Activated CD4-positive, CD25-positive, alpha-beta regulatory T cell treated with anti-CD3 and anti-CD28 coated beads, Interleukin-2, amount 50 U/mL, for 16 hours (primary cell): Measurements from ENCODE around the gene TASP1.

ENCODE experiments used
- DNase-seq: peaks from one replicate; pipeline ENCODE4 v3.0.0-alpha.2; 2020; ENCODE audit warnings: low read depth, low spot score

Gene TASP1

DNA sequence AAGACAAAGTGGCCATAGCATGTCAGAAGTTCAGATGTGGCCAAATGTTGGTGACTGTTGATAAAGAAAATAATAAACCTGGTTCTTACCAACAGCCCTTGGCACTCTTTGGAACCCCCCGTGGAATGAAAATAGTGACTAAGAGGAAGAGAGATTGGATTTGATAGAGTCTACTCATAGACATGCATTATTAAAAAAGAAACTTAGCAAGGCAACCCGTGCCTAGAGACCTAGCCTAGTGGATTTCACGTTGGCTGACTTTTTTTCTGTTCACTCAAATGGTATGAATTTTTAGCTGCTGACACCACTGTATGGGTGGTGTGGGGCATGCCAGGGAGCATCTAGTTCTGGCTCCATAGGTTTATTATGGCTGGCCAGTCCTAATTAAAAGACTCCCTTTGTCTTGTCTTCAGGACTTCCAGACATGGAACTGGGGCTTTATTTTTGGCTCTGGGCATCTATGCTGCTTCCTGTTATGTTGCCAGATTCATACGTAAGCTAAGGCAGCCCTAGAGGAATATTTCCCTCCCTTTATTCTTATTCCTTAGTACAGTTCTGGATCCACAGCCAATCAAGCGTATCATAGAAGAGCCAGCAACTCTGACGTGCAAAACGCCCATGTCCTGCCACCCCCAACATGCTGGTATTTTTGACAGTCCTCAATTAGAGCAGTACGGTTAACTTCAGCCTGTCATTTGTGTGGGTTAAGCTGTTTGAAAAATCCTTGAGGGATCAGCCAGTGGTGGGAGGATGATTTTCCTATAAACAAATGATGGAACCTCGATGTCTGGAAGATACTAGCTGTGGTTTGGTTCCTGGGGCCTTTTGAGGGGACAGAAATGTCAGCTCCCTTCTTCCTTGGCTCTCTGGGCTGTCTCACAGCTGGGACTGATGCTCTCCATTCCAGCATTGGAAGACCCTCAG, 290.2 kb downstream of the TASP1 start:
- DNase-seq = no peak

DNA sequence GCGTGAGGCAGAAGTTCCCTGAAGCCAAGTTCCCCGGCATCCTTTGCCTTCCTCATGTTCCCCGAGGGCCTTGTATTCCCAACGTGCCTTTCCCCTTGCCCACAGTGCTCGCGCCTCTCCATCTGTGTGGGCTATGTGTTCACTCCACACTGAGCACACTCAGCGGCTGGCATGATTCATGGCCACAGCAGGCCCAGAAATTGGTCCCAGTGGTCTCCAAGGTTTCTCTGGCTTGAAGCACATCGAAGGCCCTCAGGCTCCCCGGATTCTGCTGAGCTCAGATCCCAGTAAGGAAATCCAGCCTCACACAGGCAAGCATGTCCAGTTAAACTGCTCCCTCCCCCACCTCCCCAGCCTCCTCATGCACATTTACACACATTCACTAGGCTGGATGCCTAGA, 294.1 kb downstream of the TASP1 start:
- no peak for DNase-seq

DNA sequence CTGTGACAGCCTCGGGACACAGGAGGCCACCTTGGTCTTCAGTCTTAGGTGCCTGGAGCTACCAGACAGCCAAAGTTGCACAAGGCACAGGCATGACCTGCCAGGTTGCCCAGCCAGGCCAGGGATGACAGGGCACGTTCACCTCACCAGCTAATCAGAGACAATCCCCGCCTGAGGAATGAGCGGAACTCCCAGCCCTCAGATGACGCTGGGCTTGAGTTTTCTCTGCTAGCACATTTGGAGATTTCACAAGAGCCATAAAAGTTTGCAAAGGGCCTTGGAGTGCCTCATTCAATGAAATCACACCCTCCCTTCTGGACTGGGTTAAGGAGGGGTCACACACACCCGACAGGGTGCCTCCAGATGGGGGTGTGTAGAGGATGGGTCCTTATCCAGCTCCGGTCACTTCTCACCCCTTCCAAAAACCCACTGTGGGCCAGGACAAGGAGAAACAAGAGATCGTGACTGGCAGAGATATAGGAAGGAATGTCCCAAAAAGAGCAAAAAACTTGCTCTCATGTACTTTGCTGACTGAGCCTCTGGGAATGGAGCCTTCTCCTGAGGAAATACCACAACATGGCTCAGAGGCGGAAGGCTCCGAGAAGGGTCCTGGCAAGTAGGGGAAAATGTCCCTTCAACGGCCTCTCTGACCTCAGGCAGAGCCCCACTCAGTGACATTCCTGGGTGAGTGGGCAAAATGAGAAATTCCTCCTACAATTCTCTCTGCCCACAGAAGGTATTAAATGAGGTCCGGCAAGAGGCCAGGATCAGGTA, 296.1 kb downstream of the TASP1 start:
- no peak for DNase-seq

DNA sequence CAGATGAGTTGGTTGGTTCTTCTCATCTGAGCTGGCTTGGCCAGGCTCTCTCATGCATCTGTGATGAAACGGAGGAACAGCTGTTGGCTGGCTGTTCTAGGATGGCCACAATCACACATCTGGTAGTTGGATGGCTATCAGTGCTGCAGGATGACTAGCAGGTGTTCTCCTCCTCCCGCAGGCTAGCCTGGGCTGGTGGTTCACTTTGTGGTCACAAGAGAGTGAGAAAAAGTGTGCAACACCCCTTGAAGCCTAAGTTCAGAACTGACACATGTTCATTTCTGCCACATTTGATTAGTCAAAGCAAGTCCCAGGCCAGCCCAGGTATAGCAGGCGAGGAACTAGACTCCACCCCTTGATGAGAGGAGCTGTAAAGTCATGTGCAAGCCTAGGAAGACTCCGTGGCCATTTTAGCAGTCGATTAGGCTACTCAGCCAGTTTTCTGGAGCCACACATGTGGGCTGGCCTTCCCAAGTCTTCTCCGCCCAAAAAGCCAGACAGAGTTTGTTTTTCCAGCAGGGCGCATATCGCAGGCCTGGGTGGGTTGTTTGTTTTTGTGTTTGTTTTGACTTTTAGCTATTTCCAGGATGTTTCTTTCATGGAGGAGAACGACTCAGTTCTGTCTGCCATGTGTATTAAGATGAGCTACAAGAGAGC, 296.9 kb downstream of the TASP1 start:
- DNase-seq = no peak

DNA sequence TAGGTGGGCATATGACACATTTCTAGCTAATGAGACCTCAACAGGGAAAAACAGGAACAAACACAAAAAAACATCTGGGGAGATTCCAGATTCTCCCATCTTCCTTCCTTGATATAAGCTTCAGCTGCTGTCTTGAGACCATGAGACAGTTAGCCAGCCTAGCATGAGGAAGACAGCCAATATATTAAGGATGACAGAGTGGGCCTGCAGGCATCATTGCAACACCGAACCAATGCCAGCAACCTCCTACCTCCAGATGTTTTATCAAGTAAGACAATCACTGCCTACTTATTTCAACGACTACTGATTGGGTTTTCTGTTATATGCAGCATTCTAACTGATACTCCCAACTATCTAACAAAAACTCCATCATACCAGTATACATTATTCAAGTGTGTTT, 298.6 kb downstream of the TASP1 start:
- no peak for DNase-seq
